ENCODE data around the gene FARP2.
"Not testable (repeated sequence)": the region's sequence is repeated elsewhere in the genome, so short reads cannot be mapped to it uniquely, and the experiment has no call there.

FARP2 gene, protein sequence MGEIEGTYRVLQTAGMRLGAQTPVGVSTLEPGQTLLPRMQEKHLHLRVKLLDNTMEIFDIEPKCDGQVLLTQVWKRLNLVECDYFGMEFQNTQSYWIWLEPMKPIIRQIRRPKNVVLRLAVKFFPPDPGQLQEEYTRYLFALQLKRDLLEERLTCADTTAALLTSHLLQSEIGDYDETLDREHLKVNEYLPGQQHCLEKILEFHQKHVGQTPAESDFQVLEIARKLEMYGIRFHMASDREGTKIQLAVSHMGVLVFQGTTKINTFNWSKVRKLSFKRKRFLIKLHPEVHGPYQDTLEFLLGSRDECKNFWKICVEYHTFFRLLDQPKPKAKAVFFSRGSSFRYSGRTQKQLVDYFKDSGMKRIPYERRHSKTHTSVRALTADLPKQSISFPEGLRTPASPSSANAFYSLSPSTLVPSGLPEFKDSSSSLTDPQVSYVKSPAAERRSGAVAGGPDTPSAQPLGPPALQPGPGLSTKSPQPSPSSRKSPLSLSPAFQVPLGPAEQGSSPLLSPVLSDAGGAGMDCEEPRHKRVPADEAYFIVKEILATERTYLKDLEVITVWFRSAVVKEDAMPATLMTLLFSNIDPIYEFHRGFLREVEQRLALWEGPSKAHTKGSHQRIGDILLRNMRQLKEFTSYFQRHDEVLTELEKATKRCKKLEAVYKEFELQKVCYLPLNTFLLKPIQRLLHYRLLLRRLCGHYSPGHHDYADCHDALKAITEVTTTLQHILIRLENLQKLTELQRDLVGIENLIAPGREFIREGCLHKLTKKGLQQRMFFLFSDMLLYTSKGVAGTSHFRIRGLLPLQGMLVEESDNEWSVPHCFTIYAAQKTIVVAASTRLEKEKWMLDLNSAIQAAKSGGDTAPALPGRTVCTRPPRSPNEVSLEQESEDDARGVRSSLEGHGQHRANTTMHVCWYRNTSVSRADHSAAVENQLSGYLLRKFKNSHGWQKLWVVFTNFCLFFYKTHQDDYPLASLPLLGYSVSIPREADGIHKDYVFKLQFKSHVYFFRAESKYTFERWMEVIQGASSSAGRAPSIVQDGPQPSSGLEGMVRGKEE

DNA sequence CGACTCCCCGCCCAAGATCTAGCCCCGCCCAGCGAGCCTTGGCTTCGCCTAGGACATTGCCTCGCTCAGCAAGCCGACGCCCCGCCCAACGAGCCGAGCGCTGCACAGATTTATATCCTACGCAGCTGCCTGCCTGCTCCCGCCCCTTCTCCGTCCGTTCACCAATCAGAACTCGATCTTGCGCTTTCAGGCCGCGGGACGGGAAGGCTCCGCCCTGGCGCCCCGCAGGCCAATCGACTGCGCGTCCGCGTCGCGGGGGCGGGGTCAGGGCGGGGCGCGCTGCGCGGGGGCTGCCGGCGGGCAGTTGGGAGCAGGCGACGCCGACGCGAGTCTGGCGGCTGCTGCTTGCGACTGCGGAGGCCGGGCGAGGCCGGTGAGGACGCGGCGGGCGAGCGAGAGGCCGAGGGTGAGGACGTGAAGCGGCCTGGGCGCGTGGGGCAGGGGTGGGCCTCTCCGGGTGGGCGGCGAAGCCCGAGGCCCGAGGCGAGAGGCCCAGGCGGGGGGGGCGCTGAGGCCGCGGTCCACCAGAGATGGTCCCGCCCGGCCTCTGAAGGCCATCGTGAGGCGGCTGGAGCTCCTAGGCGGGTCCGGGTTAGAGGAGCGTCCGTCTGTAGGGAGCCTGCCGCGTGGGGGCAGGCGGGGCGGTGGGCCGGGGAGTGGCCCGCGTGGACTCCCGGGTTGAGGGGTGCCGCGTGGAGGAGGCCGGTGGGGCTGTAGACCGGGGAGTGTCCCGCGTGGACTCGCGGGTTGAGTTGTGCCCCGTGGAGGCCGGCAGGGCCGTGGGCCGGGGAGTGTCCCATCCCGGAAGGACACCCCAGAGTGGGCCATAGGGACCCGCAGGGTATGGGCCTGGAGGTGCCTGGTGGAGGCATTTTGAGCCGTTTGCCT lies at the start of gene FARP2:
Gene FARP2, plus strand, starts transcription at position 303 of the 888 bp plus-strand sequence. CDS start 16,823 bp downstream, outside the sequence.
- DNase-seq (ENCODE audit: low read depth in 3 of 3), result peak; percentile 94 to 97 (median 97)

DNA sequence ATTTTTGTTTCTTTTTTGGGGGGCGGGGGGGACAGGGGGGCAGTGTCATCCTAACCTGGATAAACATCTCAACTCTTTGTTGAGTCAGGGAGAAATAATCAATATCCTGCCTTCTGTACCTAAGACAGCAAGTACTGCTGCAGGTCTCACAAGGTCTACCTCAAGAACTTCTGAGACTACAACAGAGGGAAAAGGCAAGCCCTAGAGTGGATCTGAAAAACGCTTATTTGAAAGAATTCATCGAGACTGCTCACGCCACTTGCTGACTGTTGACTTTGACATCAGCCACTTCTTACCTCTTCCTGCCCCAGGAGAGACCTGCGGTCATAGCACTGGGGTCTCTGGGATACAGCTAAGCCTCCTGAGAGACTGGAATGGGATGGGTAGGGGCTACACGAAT lies 49.0 kb upstream of the FARP2 start:
- DNase-seq (ENCODE audit: low read depth in 3 of 3), result no peak

DNA sequence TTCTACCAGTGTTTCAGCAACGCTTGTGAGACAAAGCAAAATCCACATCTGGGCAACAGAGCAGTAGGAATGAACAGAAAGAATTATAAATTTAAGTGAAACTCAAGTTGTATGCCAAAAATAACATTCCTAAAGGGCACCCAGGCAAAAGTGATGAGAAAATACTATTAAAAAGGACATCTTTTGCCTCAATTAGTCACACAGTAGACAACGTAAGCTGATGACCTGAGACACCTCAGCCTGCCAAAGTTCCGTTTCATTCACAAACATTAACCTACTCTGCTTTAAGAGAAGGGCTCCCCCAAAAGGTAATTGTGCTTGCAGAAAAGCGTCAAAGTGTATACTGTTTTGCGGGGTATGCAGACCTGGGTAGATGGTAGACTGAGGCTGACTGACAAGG lies 47.8 kb upstream of the FARP2 start:
- DNase-seq (ENCODE audit: low read depth in 3 of 3), result no peak

DNA sequence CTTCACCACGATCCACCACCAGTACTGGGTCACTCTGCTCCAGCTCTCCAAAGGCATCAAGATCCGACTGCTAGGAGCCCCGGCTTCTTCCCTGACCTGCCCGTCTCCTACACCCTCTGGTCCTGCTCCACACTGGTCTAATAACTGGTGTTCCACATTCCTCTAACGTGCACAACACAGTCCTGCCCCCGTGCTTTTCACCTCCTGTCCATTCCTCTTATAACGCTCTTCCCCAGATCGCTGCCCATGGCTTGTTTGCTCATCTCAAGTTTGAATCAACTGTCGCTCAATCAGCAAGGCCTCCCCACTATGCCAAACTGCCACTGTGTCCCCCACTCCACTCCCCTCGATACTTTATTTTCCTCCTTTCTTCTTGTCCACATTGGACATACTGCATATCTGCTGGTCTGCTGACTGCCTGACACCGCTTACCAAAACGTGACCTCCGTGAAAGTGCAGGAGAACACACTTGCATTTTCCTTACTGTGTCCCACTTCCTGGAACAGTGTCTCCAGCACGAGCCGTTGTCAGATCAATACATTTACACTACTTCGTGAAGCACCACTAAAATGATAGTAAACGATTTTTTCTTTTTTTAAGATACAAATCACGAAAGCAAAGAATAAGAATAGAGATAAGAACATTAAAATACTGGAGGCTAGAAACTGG lies 47.1 kb upstream of the FARP2 start:
- DNase-seq (ENCODE audit: low read depth in 3 of 3), result no peak

DNA sequence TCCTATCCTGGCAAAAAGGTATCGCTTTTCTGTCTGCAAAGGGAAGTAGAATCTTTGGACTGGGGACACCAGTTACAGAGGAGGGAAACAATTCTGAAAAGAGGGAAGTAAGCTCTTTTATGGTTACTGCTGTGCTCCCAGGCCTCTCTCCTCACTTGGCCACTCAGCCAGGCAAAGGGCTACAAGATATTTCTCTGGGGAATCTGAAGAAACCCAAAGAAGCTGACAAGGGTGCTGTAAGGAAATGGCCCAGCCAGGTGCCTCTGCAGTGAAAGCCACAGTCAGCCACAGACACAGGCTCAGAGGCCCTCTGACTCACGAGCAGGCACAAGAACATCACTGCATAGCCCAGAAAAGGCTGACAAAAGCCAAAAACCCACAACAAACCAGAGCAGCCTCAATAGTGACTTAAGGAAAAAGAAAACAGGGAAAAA lies 46.4 kb upstream of the FARP2 start:
- peak; percentile 27 to 59 (median 33) for DNase-seq (ENCODE audit: low read depth in 3 of 3)

DNA sequence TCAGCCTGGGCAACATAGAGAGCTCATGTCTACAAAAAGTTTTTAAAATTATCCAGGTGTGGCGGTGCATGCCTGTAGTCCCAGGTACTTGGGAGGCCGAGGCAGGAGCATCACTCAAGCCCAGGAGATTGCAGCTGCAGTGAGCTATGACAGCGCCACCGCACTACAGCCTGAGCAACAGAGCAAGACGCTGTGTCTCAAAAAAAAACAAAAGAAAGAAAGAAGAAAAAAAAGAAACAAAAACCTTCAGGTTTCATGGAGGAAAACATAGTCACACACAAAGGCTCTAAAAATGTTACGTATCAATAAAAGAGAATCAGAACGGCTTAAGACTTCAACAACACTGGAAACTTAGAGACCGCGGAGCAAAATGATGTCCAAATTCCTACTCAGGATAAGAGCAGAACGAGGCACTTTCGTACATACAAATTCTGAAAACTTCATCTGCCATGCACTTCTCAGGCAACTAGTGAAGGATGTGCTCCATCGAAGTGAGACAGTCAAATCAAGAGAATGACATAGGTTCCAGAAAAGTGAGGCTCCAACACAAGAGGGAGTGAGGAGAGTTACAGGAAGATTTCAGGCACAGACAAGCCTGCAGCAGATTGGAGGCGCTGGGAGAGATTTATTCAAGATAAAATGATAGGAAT lies 45.0 kb upstream of the FARP2 start:
- DNase-seq (ENCODE audit: low read depth in 3 of 3), result no peak

DNA sequence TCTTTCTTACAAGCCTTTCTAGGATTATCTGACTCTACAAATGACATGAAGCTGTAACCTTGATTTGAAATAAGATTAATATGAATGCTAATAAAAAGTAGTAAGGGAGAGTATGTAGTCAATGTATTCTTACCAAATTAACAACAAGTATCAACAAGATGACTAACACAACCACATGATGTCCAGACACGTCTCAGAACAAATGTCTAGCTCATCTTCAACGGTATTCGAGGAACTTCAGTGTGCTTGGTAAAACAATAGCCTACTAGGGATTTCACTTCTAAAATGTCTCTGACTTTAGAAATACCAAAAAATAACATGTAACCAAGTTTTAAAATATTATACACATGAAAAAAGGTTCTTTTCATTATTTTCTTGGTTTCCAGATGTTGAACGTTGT lies 44.0 kb upstream of the FARP2 start:
- no peak for DNase-seq (ENCODE audit: low read depth in 3 of 3)

DNA sequence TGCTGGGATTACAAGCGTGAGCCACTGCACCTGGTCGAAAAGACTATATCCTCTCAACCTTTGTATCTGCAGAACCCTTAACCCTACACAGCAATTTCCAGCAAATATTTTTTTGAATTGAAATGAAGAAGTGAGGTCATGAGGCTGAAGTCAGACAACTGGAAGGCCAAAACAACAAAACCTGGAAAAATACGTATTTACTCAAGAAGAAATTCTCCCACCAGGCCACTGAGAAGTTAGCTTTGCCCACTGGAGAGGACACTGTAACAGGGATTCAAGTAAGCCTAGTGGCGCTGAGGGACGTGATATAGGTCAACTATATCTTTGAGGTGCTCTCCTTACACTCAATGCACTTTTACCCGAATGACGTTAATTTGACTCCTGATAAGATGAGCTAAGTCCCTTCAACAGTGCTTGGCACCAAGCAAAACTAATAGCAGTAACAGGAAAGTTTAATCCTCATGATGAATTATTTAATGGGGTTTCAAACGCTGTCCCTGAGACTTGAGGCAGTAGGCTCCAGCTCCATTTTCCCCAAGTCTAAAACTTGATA lies 42.5 kb upstream of the FARP2 start:
- no peak for DNase-seq (ENCODE audit: low read depth in 3 of 3)

DNA sequence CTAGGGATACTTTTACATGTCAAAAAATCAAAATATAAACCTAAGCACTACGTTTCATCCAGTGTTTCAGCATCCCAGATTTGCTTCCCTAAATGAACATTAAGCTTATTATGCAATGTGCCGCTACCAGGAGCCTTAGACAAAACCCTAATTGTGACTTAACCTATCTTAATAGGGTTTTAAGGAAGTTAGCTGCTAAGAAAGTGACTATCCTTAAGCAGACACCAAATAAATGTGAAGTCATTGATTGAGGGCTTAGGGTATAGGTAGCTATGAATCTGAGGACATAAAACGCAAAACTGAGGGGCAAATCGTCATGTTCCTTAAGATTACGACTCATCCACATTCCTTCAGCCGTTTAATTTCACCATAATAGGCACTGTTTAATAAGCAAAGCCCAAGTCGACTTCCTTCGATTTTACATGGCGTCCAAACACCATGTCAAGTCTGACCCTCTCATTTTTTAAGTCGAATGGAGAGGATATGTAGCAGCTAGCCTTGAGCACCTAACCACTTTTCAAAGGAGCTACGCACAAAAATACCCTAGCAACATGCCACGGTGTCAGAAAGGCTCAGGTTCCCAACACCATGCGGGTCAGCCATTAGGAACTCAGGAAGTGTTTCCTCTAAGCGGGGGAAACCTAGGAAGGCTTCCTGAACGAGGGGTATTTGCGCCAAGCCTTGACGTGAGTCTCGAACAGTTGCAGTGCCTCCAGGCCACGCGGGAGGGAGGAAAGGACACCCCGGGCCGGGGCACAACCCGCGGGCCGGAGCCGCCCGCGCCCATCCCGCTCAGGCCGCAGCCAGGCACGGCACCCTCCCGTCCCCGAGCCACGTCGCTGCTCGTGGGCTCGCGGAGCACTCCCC lies 41.6 kb upstream of the FARP2 start:
- DNase-seq (ENCODE audit: low read depth in 3 of 3), result no peak

DNA sequence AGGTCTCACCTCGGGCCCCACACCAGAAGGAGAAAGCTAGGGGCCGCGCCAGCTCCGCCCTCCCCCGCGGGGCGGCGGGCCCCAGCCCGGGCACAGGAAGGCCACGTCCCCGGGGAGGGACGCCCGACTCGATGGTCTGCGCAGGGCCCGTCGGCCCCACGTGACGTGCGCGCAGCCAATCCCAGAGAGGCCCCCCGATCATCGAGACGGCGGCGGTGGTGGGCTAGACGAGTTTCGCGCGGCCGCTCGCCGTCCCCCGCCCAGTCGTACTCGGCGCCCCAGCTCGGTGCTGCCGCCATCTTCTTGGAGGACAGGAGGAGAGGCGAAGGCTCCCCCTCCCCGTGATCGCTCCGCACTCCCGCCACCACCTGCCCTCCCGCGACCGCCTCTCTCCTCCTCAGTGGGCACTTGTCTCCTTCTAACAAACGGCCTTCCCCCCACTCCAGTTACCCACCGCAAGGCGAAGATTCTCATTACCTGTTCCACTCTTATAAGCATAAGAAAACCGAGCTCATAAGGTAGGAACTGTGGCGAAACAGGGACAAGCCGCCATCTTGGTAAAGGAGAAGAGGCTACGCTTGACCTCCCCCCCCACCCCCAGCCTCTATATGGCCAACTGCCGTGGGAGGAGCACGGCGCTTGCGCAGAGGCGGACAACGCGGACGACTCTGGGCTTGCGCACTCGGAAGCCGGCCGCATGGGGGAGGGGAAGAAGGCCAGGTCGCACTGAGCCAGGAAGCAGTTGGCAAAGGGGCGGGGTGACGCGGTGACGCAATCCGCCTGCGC lies 40.8 kb upstream of the FARP2 start, which contains the start of gene HDLBP:
Gene HDLBP, minus strand, starts transcription at position 580 of the 786 bp plus-strand sequence. CDS start 48,803 bp downstream, outside the sequence.
- DNase-seq (ENCODE audit: low read depth in 3 of 3), result peak; percentile 100

DNA sequence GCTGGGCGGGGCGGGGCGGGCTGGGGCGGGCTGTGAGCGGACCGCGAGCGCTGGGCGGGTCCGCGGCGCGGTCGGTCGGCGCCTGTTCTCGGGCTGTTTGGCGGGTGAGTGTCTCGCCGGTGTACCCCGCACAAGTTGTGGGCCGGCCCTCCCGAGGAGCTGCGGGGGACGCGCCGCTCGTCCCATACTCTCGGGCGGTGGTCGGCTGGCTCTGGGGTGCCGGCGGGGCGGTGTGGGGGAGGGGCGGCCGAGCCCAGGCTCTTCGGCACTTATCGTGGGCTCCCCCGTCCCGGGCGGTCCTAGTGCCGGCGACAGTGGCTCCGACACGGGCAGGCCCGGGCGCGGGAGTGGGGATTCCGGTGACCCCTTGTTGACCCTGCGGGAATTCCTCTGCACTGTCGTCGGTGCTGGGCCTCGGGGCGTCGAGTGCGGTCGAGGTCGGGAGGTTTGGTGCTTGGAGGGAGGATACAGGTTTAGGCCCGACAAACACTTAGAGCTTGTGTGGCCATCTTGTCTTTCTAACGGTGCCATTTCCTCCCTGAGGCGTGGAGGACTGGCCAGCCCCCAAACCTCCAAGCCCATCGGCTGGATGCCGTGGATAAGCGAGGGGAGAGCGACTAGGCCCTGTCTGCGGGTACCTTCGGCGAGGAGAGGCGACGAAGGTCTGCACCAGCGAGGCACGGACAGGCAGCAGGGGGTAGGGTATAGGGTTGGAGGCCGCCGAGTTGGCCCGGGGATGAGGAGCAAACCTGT lies 40.0 kb upstream of the FARP2 start, which contains the start of gene SEPTIN2:
Gene SEPTIN2, plus strand, starts transcription at position 47 of the 753 bp plus-strand sequence. CDS start 8,308 bp downstream, outside the sequence.
- peak in 2 of 3 experiments; percentile 56 to 70 for DNase-seq (ENCODE audit: low read depth in 3 of 3)

DNA sequence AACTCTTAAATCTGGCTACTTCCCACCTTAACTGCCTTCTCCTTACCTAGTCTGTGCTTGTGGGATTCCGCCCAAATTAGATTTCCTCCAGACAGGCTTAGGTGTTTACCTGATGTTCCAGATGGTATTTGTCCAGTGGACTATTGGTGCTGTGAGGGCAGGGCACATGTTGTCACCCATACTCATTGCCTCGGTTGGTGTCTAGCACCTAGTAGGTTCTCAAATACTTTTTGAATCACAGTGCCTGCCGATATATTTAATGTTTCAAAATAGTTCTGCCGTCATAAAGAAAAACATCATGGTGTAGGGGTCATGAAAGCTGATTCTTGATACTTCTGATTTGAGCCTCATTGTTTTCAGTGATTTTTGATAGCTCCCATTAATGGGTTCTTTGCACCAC lies 39.3 kb upstream of the FARP2 start:
- no peak for DNase-seq (ENCODE audit: low read depth in 3 of 3)

DNA sequence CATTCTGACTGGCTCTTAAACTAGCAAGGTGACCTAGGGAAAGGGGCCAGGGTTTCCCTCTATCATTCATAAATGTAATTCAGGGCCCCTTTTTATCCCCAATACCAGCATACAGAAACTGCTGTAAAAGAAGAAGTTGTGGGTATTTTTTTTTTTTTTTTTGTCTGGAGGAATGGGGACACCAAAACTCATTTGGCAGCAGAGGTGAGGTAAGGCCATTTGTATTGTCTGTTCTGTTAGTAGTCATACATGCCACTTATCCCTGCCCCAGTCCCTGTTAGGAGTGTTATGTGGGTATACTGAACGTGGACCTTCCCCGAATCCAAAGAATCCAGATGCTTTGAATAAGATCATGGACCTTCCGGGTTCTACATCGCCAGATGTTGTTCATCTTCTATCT lies 38.7 kb upstream of the FARP2 start:
- DNase-seq (ENCODE audit: low read depth in 3 of 3), result no peak

DNA sequence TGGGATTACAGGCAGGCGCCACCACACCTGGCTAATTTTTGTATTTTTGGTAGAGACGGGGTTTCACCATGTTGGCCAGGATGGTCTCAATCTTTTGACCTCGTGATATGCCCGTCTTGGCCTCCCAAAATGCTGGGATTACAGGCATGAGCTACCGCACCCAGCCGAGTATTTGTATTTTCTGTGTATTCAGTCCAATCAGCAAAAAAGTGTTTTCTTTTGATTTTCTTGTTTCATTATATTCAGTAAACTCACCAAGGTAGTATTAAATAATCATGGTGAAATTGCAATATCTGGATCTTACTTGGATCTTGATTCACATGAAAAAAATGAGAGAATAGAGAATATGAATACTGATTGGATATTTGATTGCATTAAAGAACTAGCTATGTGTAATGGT lies 37.3 kb upstream of the FARP2 start:
- DNase-seq (ENCODE audit: low read depth in 3 of 3), result not testable (repeated sequence)

DNA sequence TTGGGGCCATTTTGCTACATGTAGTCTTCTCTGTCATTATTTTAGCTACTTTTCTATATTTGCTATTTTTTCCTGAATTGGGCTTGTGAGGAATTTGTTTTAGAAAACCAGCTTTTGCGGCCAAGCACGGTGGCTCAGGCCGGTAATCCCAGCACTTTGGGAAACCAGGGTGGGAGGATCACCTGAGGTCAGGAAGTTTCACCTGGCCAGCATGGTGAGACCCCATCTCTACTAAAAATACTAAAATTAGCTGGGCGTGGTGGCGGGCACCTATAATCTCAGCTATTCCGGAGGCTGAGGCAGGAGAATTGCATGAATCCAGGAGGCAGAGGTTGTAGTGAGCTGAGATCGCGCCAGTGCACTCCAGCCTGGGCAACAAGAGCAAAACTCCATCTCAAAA lies 35.7 kb upstream of the FARP2 start:
- DNase-seq (ENCODE audit: low read depth in 3 of 3), result no peak

DNA sequence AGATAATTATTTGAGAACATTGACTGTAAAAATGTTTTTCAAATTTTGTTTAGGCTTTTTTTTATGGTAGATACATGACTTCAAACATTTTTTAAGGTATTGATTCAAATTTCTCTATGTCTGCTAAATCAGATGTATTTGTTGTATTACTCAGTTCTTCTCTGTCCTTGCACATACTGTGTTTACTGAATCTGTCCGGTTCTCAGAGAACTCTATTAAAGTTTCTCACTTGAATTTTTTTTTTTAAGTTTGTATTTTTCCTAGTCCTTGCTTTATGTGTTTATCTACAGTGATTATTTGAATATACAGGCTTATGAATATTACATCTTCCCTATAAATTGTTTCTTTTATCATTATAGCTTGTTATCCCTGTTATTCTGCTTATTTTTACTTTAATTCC lies 35.1 kb upstream of the FARP2 start:
- no peak for DNase-seq (ENCODE audit: low read depth in 3 of 3)

DNA sequence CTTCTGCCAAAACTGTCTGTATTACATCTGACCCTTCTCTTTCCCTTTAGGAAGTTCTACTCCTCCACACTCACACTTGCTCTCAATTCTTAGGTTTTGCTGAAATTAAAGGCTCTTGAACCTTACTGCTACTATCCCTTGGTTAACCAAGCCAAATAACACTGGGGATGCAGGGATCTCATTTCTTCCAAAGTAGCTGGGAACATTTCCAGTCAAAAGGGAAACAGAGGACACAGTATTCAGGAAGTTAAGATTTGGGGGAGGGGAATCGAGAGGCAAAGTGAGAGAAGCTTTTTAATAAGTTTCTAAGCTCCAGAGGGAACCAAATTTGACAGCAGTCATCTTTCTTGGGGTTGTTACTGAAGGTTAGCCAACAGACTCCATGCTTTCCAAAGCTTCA lies 34.2 kb upstream of the FARP2 start:
- no peak for DNase-seq (ENCODE audit: low read depth in 3 of 3)

Data from stimulated activated CD4-positive, alpha-beta T cell treated with anti-CD3 and anti-CD28 coated beads, TNF-alpha, amount 100 ng/mL, for 4 hours (primary cell).